GM23338 (cell line): ENCODE data around the gene ZNF227. TPM values are rescaled to one million over a fixed set of nuclear protein-coding genes. Genes with fewer than 3 reads are reported as not detected.

Experiments used
- ATAC-seq: fragments of 200-7000 bp; cut with Tn5 transposase; 3 replicates; pipeline ENCODE4 v1.9.1; 2020
- DNase-seq: peaks from one replicate; pipeline ENCODE4 v3.0.0-alpha.2; 2015; ENCODE audit warnings: low spot score
- H2AFZ ChIP-seq: fragments of 200-600 bp; sonication (generic); 2 replicates; pipeline ENCODE4 v1.8.0; 2016; ENCODE audit warnings: antibody characterized with exemption, mild to moderate bottlenecking, moderate library complexity
- H3F3A ChIP-seq: fragments of 200-600 bp; sonication (generic); replicated peaks from 2 replicates; pipeline ENCODE4 v1.8.0; 2017; ENCODE audit warnings: antibody characterized with exemption, mixed run types, low read depth
- H3K27ac ChIP-seq: fragments of 200-600 bp; sonication (generic); 2 replicates; pipeline ENCODE4 v1.6.1; 2016; ENCODE audit warnings: low read depth
- H3K27me3 ChIP-seq: fragments of 200-600 bp; sonication (generic); 2 replicates; pipeline ENCODE4 v1.8.0; 2016; ENCODE audit warnings: mild to moderate bottlenecking, mixed run types, moderate library complexity; ENCODE audit not compliant: insufficient read depth
- H3K36me3 ChIP-seq: fragments of 200-600 bp; sonication (generic); 2 replicates; pipeline ENCODE4 v1.8.0; 2016; ENCODE audit warnings: mild to moderate bottlenecking; ENCODE audit not compliant: insufficient read depth
- H3K4me1 ChIP-seq: fragments of 200-600 bp; sonication (generic); 2 replicates; pipeline ENCODE4 v1.8.0; 2016; ENCODE audit warnings: mild to moderate bottlenecking, moderate library complexity; ENCODE audit not compliant: insufficient read depth
- H3K4me2 ChIP-seq: fragments of 200-600 bp; sonication (generic); 2 replicates; pipeline ENCODE4 v1.7.1; 2017; ENCODE audit warnings: mixed run types
- H3K4me3 ChIP-seq: fragments of 200-600 bp; sonication (generic); 2 replicates; pipeline ENCODE4 v1.6.1; 2016; ENCODE audit warnings: mixed run types
- H3K79me2 ChIP-seq: fragments of 200-600 bp; sonication (generic); replicated peaks from 2 replicates; pipeline ENCODE4 v1.8.0; 2017; ENCODE audit warnings: mild to moderate bottlenecking; ENCODE audit not compliant: insufficient read depth
- H3K9me2 ChIP-seq: fragments of 200-600 bp; sonication (generic); 2 replicates; pipeline ENCODE4 v1.8.0; 2017; ENCODE audit not compliant: insufficient read depth
- H4K20me1 ChIP-seq: fragments of 200-600 bp; sonication (generic); replicated peaks from 2 replicates; pipeline ENCODE4 v1.8.0; 2017; ENCODE audit warnings: mild to moderate bottlenecking; ENCODE audit not compliant: insufficient read depth
- H3K27ac Mint-ChIP-seq: 2 replicates; pipeline ENCODE4 v1.8.0; 2020; ENCODE audit warnings: inconsistent platforms, mild to moderate bottlenecking, moderate library complexity, mixed read lengths
- H3K27me3 Mint-ChIP-seq: 3 replicates; pipeline ENCODE4 v1.8.0; 2022; ENCODE audit warnings: low read depth, mild to moderate bottlenecking, moderate library complexity, mixed read lengths, inconsistent platforms; ENCODE audit not compliant: insufficient read depth, poor library complexity
- H3K36me3 Mint-ChIP-seq: 3 replicates; pipeline ENCODE4 v1.8.0; 2021; ENCODE audit warnings: low read depth, mild to moderate bottlenecking, inconsistent platforms, moderate library complexity, mixed read lengths
- H3K4me1 Mint-ChIP-seq: 3 replicates; pipeline ENCODE4 v1.8.0; 2020; ENCODE audit warnings: mild to moderate bottlenecking, inconsistent platforms, mixed read lengths
- H3K4me3 Mint-ChIP-seq: 3 replicates; pipeline ENCODE4 v1.8.0; 2021; ENCODE audit warnings: moderate library complexity, mild to moderate bottlenecking, inconsistent platforms, mixed read lengths
- H3K9me3 Mint-ChIP-seq: 3 replicates; pipeline ENCODE4 v1.8.0; 2020; ENCODE audit warnings: moderate library complexity, mild to moderate bottlenecking, inconsistent platforms, mixed read lengths
- CREB1 ChIP-seq: fragments of 250-450 bp; sonication (Bioruptor Pico); IDR thresholded peaks from 2 replicates; pipeline ENCODE4 v1.5.0; 2020; ENCODE audit warnings: low read depth, mild to moderate bottlenecking, moderate library complexity
- ETS1 ChIP-seq: IDR thresholded peaks from 2 replicates; pipeline ENCODE4 v1.6.1; 2016; ENCODE audit warnings: antibody characterized with exemption
- EZH2 ChIP-seq: fragments of 200-600 bp; sonication (generic); IDR thresholded peaks from one replicate; pipeline ENCODE4 v1.8.0; 2017; ENCODE audit warnings: antibody characterized with exemption, mild to moderate bottlenecking, low read depth; ENCODE audit not compliant: unreplicated experiment
- EZH2phosphoT487 ChIP-seq: fragments of 200-600 bp; sonication (generic); IDR thresholded peaks from one replicate; pipeline ENCODE4 v1.8.1; 2018; ENCODE audit warnings: antibody characterized with exemption; ENCODE audit not compliant: unreplicated experiment
- JUNB ChIP-seq: IDR thresholded peaks from one replicate; pipeline ENCODE4 v1.6.1; 2016; ENCODE audit warnings: antibody characterized with exemption; ENCODE audit not compliant: unreplicated experiment
- NANOG ChIP-seq: IDR thresholded peaks from 2 replicates; pipeline ENCODE4 v1.6.1; 2016; ENCODE audit warnings: antibody characterized with exemption, borderline replicate concordance
- POLR2AphosphoS5 ChIP-seq: IDR thresholded peaks from 2 replicates; pipeline ENCODE4 v1.6.1; 2016; ENCODE audit warnings: antibody characterized with exemption, low read depth
- REST ChIP-seq: IDR thresholded peaks from one replicate; pipeline ENCODE4 v1.6.1; 2018; ENCODE audit warnings: antibody characterized with exemption; ENCODE audit not compliant: unreplicated experiment
- STAT1 ChIP-seq: IDR thresholded peaks from one replicate; pipeline ENCODE4 v1.6.1; 2016; ENCODE audit warnings: antibody characterized with exemption; ENCODE audit not compliant: unreplicated experiment
- ZNF114 ChIP-seq: fragments of 250-450 bp; sonication (Bioruptor Pico); IDR thresholded peaks from 2 replicates; pipeline ENCODE4 v1.5.0; 2020; ENCODE audit warnings: mild to moderate bottlenecking, moderate library complexity
- ZNF331 ChIP-seq: fragments of 250-450 bp; sonication (Bioruptor Pico); IDR thresholded peaks from 2 replicates; pipeline ENCODE4 v1.5.0; 2020; ENCODE audit warnings: low read depth, mild to moderate bottlenecking, moderate library complexity
- polyA plus RNA-seq: library from polyadenylated mRNA; unstranded; fragments of >200 nt; fragmentation: Nextera tagmentation; extraction: Ambion mirVana; gene quantifications from 2 replicates; pipeline ENCODE4 v1.2.1, GENCODE V29; 2016
- total RNA-seq: library from RNA; depleted of rRNA; stranded (reverse); fragments of >200 nt; shearing (Covaris generic); gene quantifications from 2 replicates; pipeline ENCODE4 v1.2.3, GENCODE V29; 2014

Gene ZNF227
- total and polyA plus RNA-seq, 2 experiments from 2014 or later: 6.6 to 18.2 TPM

GRCh38 chr19:44277331-44277730, 65.0 kb downstream of the ZNF227 start (continued):
- TF ChIP-seq ETS1 (no peak), JUNB (no peak), NANOG (no peak), EZH2 (no peak), EZH2phosphoT487 (no peak)

GRCh38 chr19:44278181-44278690, 65.9 kb downstream of the ZNF227 start:
- Histone ChIP-seq H3K4me1 (no peaks in the 10 kb centered on the region), H3F3A (no peaks in the 10 kb centered on the region), H3K27ac (no peak overlapping the region), H3K79me2 (no peaks in the 10 kb centered on the region), H3K4me3 (no peak overlapping the region), H4K20me1 (no peaks in the 10 kb centered on the region), H3K36me3 (peaks cover 4% of the 10 kb centered on the region), H3K27me3 (no peaks in the 10 kb centered on the region), H2AFZ (no peak overlapping the region), H3K4me2 (no peak overlapping the region), H3K9me2 (no peaks in the 10 kb centered on the region; the same call in 1 of the 2 replicates)
- no peak overlapping the region for H3K4me3 Mint-ChIP-seq
- peaks cover 44% of the 10 kb centered on the region for H3K36me3 Mint-ChIP-seq
- H3K4me1 Mint-ChIP-seq: no peaks in the 10 kb centered on the region
- ATAC-seq: no peak
- H3K27ac Mint-ChIP-seq: no peak overlapping the region
- DNase-seq: no peak
- peaks cover 2% of the 10 kb centered on the region for H3K27me3 Mint-ChIP-seq
- peaks cover 43% of the 10 kb centered on the region for H3K9me3 Mint-ChIP-seq
- no peak for TF ChIP-seq REST

- ATAC-seq (no peak), DNase-seq (no peak)
- Mint-ChIP-seq H3K4me1 (peaks cover 6% of the 10 kb centered on the region), H3K4me3 (no peak overlapping the region), H3K27ac (no peak overlapping the region), H3K9me3 (peaks cover 21% of the 10 kb centered on the region), H3K27me3 (peaks cover 2% of the 10 kb centered on the region), H3K36me3 (peaks cover 22% of the 10 kb centered on the region)
- H3K4me2 ChIP-seq: no peak overlapping the region
- H3K27ac ChIP-seq: no peak overlapping the region
- no peaks in the 10 kb centered on the region; the same call in none of the 2 replicates for H3K36me3 ChIP-seq
- H3K27me3 ChIP-seq: no peaks in the 10 kb centered on the region
- H3K79me2 ChIP-seq: no peaks in the 10 kb centered on the region
- no peaks in the 10 kb centered on the region for H3K4me1 ChIP-seq
- no peak overlapping the region for H3K4me3 ChIP-seq
- no peaks in the 10 kb centered on the region; the same call in 1 of the 2 replicates for H3K9me2 ChIP-seq
- no peak overlapping the region for H2AFZ ChIP-seq
- no peaks in the 10 kb centered on the region for H4K20me1 ChIP-seq
- H3F3A ChIP-seq: no peaks in the 10 kb centered on the region
- TF ChIP-seq POLR2AphosphoS5 (no peak), ZNF331 (CRISPR knock-in tag) (no peak), NANOG (no peak), ZNF114 (CRISPR knock-in tag) (no peak), EZH2 (no peak), CREB1 (CRISPR knock-in tag) (no peak), STAT1 (no peak), EZH2phosphoT487 (no peak)
Measured at GRCh38 chr19:44280916-44281315, 68.6 kb downstream of the ZNF227 start.
